Astrocyte (in vitro differentiated cells and primary cell): Measurements from ENCODE around the gene LRFN5. TPM values are rescaled to one million over a fixed set of nuclear protein-coding genes. Genes with fewer than 3 reads are reported as not detected.

Experiments used
- DNase-seq: peaks from one replicate; pipeline ENCODE4 v3.0.0-alpha.2; 2010; ENCODE audit warnings: low read depth
- FAIRE-seq: peaks from 2 replicates; lab custom pipeline; 2011; peaks lifted over from hg19 to GRCh38; lab: Jason Lieb, UNC
- H2AFZ ChIP-seq: 2 replicates; pipeline ENCODE4 v1.6.0; 2012; ENCODE audit warnings: low read depth, low read length, inconsistent platforms
- H3K27ac ChIP-seq: 2 replicates; pipeline ENCODE4 v1.5.1; 2011; ENCODE audit warnings: low read depth, low read length, inconsistent platforms
- H3K27me3 ChIP-seq: 2 replicates; pipeline ENCODE4 v1.6.0; 2011; ENCODE audit warnings: low read length, inconsistent platforms; ENCODE audit not compliant: insufficient read depth
- H3K36me3 ChIP-seq: 2 replicates; pipeline ENCODE4 v1.5.1; 2011; ENCODE audit warnings: low read length, inconsistent platforms; ENCODE audit not compliant: insufficient read depth
- H3K4me1 ChIP-seq: 2 replicates; pipeline ENCODE4 v1.5.1; 2011; ENCODE audit warnings: low read length, inconsistent platforms; ENCODE audit not compliant: insufficient read depth
- H3K4me2 ChIP-seq: 2 replicates; pipeline ENCODE4 v1.6.0; 2012; ENCODE audit warnings: low read length, inconsistent platforms
- H3K4me3 ChIP-seq: 2 replicates; pipeline ENCODE4 v1.5.1; 2011; ENCODE audit warnings: low read depth, mild to moderate bottlenecking, low read length, inconsistent platforms; ENCODE audit not compliant: insufficient read depth
- H3K79me2 ChIP-seq: 2 replicates; pipeline ENCODE4 v1.6.0; 2012; ENCODE audit warnings: mild to moderate bottlenecking, low read length, inconsistent platforms; ENCODE audit not compliant: insufficient read depth
- H3K9ac ChIP-seq: 2 replicates; pipeline ENCODE4 v1.6.0; 2012; ENCODE audit warnings: mild to moderate bottlenecking, low read length, inconsistent platforms
- H3K9me3 ChIP-seq: 2 replicates; pipeline ENCODE4 v1.5.1; 2012; ENCODE audit warnings: low read depth, mild to moderate bottlenecking, low read length, inconsistent platforms; ENCODE audit not compliant: insufficient read depth
- H4K20me1 ChIP-seq: 2 replicates; pipeline ENCODE4 v1.6.0; 2012; ENCODE audit warnings: low read length, inconsistent platforms; ENCODE audit not compliant: insufficient read depth
- H3K27ac Mint-ChIP-seq: one replicate; pipeline ENCODE4 v1.8.0; 2021; ENCODE audit warnings: mild to moderate bottlenecking, mixed read lengths; ENCODE audit not compliant: unreplicated experiment
- H3K27me3 Mint-ChIP-seq: one replicate; pipeline ENCODE4 v1.8.0; 2021; ENCODE audit warnings: low read depth, mixed read lengths; ENCODE audit not compliant: unreplicated experiment
- H3K36me3 Mint-ChIP-seq: one replicate; pipeline ENCODE4 v1.8.0; 2021; ENCODE audit warnings: low read depth, mixed read lengths; ENCODE audit not compliant: unreplicated experiment
- H3K4me1 Mint-ChIP-seq: one replicate; pipeline ENCODE4 v1.8.0; 2021; ENCODE audit warnings: low read depth, mixed read lengths; ENCODE audit not compliant: unreplicated experiment
- H3K4me3 Mint-ChIP-seq: one replicate; pipeline ENCODE4 v1.8.0; 2021; ENCODE audit warnings: mild to moderate bottlenecking, moderate library complexity, mixed read lengths; ENCODE audit not compliant: unreplicated experiment
- H3K9me3 Mint-ChIP-seq: one replicate; pipeline ENCODE4 v1.8.0; 2021; ENCODE audit warnings: mild to moderate bottlenecking, mixed read lengths; ENCODE audit not compliant: unreplicated experiment
- EZH2 ChIP-seq: IDR thresholded peaks from 2 replicates; pipeline ENCODE4 v1.6.1; 2012; ENCODE audit warnings: mild to moderate bottlenecking, low read length, inconsistent platforms; ENCODE audit not compliant: insufficient read depth
- total RNA-seq: library from RNA; stranded (reverse); gene quantifications from 2 replicates; pipeline ENCODE4 v1.2.1, GENCODE V29; 2021
- TF ChIP-seq, protein P1 (sequence below): IDR thresholded peaks from 2 replicates; pipeline ENCODE4 v1.5.1; 2011; ENCODE audit warnings: low read depth, mild to moderate bottlenecking, inconsistent platforms, low read length, moderate library complexity; ENCODE audit not compliant: insufficient read depth

LRFN5 gene
- total RNA-seq, 1 donor from 2014 or later = 1.5 TPM

DNA sequence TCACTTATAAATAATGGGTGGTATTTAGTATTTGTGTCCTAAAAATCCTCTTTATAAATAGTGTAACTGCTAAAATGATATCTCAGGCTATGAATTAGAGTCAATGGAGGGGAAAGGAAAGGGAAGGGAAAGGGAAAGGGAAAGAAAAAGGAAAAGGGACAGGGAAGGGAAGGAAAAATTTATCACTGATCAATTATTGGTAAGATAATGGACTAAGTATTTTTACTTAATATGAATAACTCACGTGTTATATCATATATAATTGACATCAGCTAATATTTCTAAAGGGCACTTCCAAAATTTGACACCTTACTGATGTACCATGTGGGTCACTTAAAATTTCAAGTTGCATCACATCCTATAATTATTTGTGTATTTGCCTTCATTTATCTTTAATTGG is 193.1 kb downstream of the LRFN5 start:
- FAIRE-seq = no peak
- H3K9me3 Mint-ChIP-seq = peaks cover 1% of the 10 kb centered on the region
- Histone ChIP-seq H2AFZ (no peak overlapping the region), H3K9ac (no peak overlapping the region), H3K79me2 (no peaks in the 10 kb centered on the region), H3K4me3 (no peak overlapping the region), H3K4me2 (no peak overlapping the region), H3K9me3 (no peaks in the 10 kb centered on the region), H3K36me3 (no peaks in the 10 kb centered on the region), H3K27ac (no peak overlapping the region), H3K4me1 (no peaks in the 10 kb centered on the region), H4K20me1 (no peaks in the 10 kb centered on the region), H3K27me3 (no peaks in the 10 kb centered on the region)
- no peak overlapping the region for H3K27ac Mint-ChIP-seq
- TF ChIP-seq, protein P1, sequence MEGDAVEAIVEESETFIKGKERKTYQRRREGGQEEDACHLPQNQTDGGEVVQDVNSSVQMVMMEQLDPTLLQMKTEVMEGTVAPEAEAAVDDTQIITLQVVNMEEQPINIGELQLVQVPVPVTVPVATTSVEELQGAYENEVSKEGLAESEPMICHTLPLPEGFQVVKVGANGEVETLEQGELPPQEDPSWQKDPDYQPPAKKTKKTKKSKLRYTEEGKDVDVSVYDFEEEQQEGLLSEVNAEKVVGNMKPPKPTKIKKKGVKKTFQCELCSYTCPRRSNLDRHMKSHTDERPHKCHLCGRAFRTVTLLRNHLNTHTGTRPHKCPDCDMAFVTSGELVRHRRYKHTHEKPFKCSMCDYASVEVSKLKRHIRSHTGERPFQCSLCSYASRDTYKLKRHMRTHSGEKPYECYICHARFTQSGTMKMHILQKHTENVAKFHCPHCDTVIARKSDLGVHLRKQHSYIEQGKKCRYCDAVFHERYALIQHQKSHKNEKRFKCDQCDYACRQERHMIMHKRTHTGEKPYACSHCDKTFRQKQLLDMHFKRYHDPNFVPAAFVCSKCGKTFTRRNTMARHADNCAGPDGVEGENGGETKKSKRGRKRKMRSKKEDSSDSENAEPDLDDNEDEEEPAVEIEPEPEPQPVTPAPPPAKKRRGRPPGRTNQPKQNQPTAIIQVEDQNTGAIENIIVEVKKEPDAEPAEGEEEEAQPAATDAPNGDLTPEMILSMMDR = no peak
- no peak for TF ChIP-seq EZH2
- no peaks in the 10 kb centered on the region for H3K27me3 Mint-ChIP-seq
- no peaks in the 10 kb centered on the region for H3K36me3 Mint-ChIP-seq
- no peak overlapping the region for H3K4me3 Mint-ChIP-seq
- no peak for DNase-seq
- H3K4me1 Mint-ChIP-seq = no peaks in the 10 kb centered on the region

DNA sequence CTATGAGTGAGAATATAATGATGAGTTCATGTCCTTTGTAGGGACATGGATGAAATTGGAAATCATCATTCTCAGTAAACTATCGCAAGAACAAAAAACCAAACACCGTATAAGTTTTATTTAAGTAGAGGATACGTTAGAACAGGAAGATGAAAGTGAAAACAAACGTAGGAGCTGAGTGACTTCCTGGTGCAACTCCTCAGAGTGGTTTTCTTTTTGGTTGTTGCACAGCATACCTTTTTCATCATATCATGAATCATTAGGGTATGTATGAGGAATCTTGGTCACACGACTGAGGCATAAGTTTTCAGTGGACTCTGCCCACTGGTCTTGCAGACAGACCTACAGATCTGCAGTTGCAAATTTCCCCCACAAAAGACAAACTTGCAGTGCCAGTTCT is 199.0 kb downstream of the LRFN5 start:
- H4K20me1 ChIP-seq = no peaks in the 10 kb centered on the region
- DNase-seq = no peak
- H3K27me3 Mint-ChIP-seq = no peaks in the 10 kb centered on the region
- H3K9me3 ChIP-seq = no peaks in the 10 kb centered on the region
- no peaks in the 10 kb centered on the region for H3K27me3 ChIP-seq
- H3K9me3 Mint-ChIP-seq = peaks cover 1% of the 10 kb centered on the region
- H3K27ac Mint-ChIP-seq = no peak overlapping the region
- H3K36me3 Mint-ChIP-seq = no peaks in the 10 kb centered on the region
- no peak overlapping the region for H2AFZ ChIP-seq
- no peak overlapping the region for H3K4me3 Mint-ChIP-seq
- no peak overlapping the region for H3K27ac ChIP-seq
- no peak overlapping the region for H3K4me3 ChIP-seq
- H3K36me3 ChIP-seq = no peaks in the 10 kb centered on the region
- TF ChIP-seq EZH2 = no peak
- TF ChIP-seq, protein P1 = no peak
- no peak overlapping the region for H3K4me2 ChIP-seq
- no peak for FAIRE-seq
- no peak overlapping the region for H3K9ac ChIP-seq
- no peaks in the 10 kb centered on the region for H3K4me1 ChIP-seq
- no peaks in the 10 kb centered on the region for H3K79me2 ChIP-seq
- no peaks in the 10 kb centered on the region for H3K4me1 Mint-ChIP-seq

DNA sequence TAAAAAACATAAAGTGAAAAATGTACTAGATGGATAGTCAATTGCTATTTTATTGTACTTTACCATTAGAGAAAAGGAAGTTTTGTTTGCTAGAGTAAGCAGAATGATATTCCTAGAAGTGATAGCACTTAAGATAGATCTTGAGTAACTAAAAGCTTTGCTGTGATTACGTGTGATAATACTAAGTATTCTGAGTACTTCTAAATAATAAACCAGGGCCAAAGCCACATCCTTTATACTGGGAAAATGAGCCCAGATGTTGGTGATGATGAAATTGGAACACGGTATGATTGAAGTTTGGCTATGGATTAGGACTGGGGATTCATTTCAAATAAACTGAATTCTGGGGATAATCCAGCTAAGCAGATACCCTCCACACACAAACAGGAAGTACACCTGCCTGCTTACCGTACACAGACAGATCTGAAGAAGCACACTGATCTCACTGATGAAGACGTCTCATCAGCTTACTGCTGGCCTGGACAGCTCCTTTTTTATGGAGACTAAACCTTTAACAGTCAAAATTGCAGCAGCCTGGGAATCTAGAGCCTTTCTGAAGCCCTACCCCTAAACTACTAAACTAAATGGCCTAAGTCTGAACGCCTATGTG is 199.8 kb downstream of the LRFN5 start:
- Histone ChIP-seq H4K20me1 (no peaks in the 10 kb centered on the region), H3K9me3 (no peaks in the 10 kb centered on the region), H3K27me3 (no peaks in the 10 kb centered on the region), H3K36me3 (no peaks in the 10 kb centered on the region), H3K79me2 (no peaks in the 10 kb centered on the region), H3K9ac (no peak overlapping the region), H3K27ac (no peak overlapping the region), H3K4me1 (no peaks in the 10 kb centered on the region), H3K4me3 (no peak overlapping the region), H2AFZ (no peak overlapping the region), H3K4me2 (no peak overlapping the region)
- no peak overlapping the region for H3K27ac Mint-ChIP-seq
- H3K27me3 Mint-ChIP-seq = no peaks in the 10 kb centered on the region
- DNase-seq (no peak), FAIRE-seq (no peak)
- peaks cover 1% of the 10 kb centered on the region for H3K9me3 Mint-ChIP-seq
- no peaks in the 10 kb centered on the region for H3K36me3 Mint-ChIP-seq
- TF ChIP-seq EZH2 = no peak
- TF ChIP-seq, protein P1 = no peak
- H3K4me3 Mint-ChIP-seq = no peak overlapping the region
- H3K4me1 Mint-ChIP-seq = no peaks in the 10 kb centered on the region
